ENCODE results near the gene TOPBP1.

TOPBP1 gene

DNA sequence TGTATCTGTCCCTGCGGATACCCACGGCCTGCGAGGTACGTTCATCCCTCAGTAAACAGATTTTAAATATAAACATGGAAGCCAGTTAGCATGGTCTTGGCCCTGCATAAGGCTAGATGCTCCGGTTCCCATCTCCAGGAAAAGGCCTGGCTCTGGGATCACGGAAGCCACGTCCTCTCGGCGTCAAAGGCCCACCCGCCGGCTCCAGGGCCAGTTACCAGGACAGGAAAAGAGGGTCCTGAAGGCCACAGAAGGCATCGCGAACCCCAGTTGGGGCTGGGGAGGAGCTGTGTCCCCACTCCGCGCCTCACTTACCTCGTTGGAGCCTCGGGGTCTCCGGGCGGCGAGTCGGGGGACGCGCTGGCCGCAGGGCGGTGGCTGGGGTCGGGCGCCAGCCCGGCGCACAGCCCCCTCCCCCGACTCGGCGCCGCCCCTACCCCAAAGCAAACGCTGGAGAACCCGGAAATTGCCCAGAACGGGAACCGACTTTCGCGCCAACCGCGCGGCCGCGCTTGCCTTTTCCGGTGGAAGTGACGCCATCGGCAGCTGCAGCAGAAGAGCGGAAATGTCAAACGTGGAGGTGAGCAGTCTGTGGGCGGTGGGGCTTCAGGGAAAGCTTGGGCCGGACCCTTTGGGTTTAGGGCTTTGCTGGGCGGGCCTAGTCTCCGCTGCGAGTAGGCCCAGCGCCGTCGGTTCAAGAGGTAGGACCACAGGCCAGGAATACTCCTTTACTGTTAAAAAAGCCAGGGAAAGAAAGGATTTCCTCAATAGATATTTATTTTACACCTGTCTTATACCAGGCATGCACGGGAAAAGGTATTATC, at the start of gene TOPBP1:
TSS of gene TOPBP1 (minus strand) at position 488 of the 824 bp plus-strand sequence. CDS start 814 bp downstream, outside the sequence.
- H3K27me3 ChIP-seq (ENCODE audit: insufficient read depth, low read length), result no peaks in the 10 kb centered on the region
- peaks cover 13% of the 10 kb centered on the region for H3K36me3 ChIP-seq (ENCODE audit: insufficient read depth, low read length)
- peaks cover 9% of the 10 kb centered on the region for H3K4me1 ChIP-seq (ENCODE audit: control insufficient read depth, insufficient read depth, low read length, unreplicated experiment)
- peak within 1 kb of the TSS; percentile 72 for H3K27ac ChIP-seq (ENCODE audit: low read depth, low read length)
- H3K4me3 ChIP-seq (ENCODE audit: low read depth, low read length), result peak within 1 kb of the TSS; percentile 83
- H2AFZ ChIP-seq (ENCODE audit: low read length, unreplicated experiment), result peak within 1 kb of the TSS; percentile 44
- H3K79me2 ChIP-seq (ENCODE audit: control insufficient read depth, insufficient read depth, low read length, unreplicated experiment), result peaks cover 46% of the 10 kb centered on the region

DNA sequence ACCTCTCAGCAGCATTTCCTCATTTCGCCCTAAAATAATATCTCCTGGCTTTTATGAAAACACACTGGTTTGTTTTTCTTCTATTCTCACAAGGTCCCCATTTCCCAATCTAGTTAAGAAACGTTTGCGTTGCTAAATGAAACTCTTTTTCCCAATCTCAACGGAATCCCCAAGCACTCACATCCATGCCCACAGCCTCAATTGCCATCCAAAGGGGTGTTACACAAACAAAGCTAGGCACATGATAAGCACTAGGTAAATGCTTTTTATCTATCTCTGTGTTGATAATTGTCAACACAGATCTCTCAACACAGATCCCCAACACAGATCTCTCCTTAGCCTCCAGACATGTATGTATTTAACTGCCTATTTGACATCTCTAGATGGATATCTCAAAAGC, 49.3 kb upstream of the TOPBP1 start:
- Histone ChIP-seq H3K36me3 (ENCODE audit: insufficient read depth, low read length) (no peaks in the 10 kb centered on the region), H2AFZ (ENCODE audit: low read length, unreplicated experiment) (no peak overlapping the region), H3K27ac (ENCODE audit: low read depth, low read length) (no peak overlapping the region), H3K27me3 (ENCODE audit: insufficient read depth, low read length) (peaks cover 86% of the 10 kb centered on the region), H3K4me3 (ENCODE audit: low read depth, low read length) (no peak overlapping the region), H3K79me2 (ENCODE audit: control insufficient read depth, insufficient read depth, low read length, unreplicated experiment) (no peaks in the 10 kb centered on the region), H3K4me1 (ENCODE audit: control insufficient read depth, insufficient read depth, low read length, unreplicated experiment) (no peaks in the 10 kb centered on the region)

GRCh38 chr3:133709139-133709750, 47.5 kb upstream of the TOPBP1 start:
- Histone ChIP-seq H3K27ac (ENCODE audit: low read depth, low read length) (no peak overlapping the region), H3K4me3 (ENCODE audit: low read depth, low read length) (no peak overlapping the region), H2AFZ (ENCODE audit: low read length, unreplicated experiment) (no peak overlapping the region), H3K27me3 (ENCODE audit: insufficient read depth, low read length) (peaks cover 89% of the 10 kb centered on the region), H3K4me1 (ENCODE audit: control insufficient read depth, insufficient read depth, low read length, unreplicated experiment) (no peaks in the 10 kb centered on the region), H3K36me3 (ENCODE audit: insufficient read depth, low read length) (no peaks in the 10 kb centered on the region), H3K79me2 (ENCODE audit: control insufficient read depth, insufficient read depth, low read length, unreplicated experiment) (no peaks in the 10 kb centered on the region)

GRCh38 chr3:133706033-133706432, 44.3 kb upstream of the TOPBP1 start:
- no peak overlapping the region for H2AFZ ChIP-seq (ENCODE audit: low read length, unreplicated experiment)

GRCh38 chr3:133703915-133704314, 42.2 kb upstream of the TOPBP1 start:
- H3K27me3 ChIP-seq (ENCODE audit: insufficient read depth, low read length), result peaks cover 58% of the 10 kb centered on the region
- H3K79me2 ChIP-seq (ENCODE audit: control insufficient read depth, insufficient read depth, low read length, unreplicated experiment), result no peaks in the 10 kb centered on the region
- no peaks in the 10 kb centered on the region for H3K36me3 ChIP-seq (ENCODE audit: insufficient read depth, low read length)
- no peak overlapping the region for H3K4me3 ChIP-seq (ENCODE audit: low read depth, low read length)
- H2AFZ ChIP-seq (ENCODE audit: low read length, unreplicated experiment), result no peak overlapping the region
- no peak overlapping the region for H3K27ac ChIP-seq (ENCODE audit: low read depth, low read length)
- H3K4me1 ChIP-seq (ENCODE audit: control insufficient read depth, insufficient read depth, low read length, unreplicated experiment), result no peaks in the 10 kb centered on the region

More at GRCh38 chr3:133706033-133706432, 44.3 kb upstream of the TOPBP1 start:
- no peaks in the 10 kb centered on the region for H3K79me2 ChIP-seq (ENCODE audit: control insufficient read depth, insufficient read depth, low read length, unreplicated experiment)
- H3K27me3 ChIP-seq (ENCODE audit: insufficient read depth, low read length), result peaks cover 75% of the 10 kb centered on the region
- no peaks in the 10 kb centered on the region for H3K4me1 ChIP-seq (ENCODE audit: control insufficient read depth, insufficient read depth, low read length, unreplicated experiment)
- no peaks in the 10 kb centered on the region for H3K36me3 ChIP-seq (ENCODE audit: insufficient read depth, low read length)
- H3K27ac ChIP-seq (ENCODE audit: low read depth, low read length), result no peak overlapping the region
- no peak overlapping the region for H3K4me3 ChIP-seq (ENCODE audit: low read depth, low read length)

DNA sequence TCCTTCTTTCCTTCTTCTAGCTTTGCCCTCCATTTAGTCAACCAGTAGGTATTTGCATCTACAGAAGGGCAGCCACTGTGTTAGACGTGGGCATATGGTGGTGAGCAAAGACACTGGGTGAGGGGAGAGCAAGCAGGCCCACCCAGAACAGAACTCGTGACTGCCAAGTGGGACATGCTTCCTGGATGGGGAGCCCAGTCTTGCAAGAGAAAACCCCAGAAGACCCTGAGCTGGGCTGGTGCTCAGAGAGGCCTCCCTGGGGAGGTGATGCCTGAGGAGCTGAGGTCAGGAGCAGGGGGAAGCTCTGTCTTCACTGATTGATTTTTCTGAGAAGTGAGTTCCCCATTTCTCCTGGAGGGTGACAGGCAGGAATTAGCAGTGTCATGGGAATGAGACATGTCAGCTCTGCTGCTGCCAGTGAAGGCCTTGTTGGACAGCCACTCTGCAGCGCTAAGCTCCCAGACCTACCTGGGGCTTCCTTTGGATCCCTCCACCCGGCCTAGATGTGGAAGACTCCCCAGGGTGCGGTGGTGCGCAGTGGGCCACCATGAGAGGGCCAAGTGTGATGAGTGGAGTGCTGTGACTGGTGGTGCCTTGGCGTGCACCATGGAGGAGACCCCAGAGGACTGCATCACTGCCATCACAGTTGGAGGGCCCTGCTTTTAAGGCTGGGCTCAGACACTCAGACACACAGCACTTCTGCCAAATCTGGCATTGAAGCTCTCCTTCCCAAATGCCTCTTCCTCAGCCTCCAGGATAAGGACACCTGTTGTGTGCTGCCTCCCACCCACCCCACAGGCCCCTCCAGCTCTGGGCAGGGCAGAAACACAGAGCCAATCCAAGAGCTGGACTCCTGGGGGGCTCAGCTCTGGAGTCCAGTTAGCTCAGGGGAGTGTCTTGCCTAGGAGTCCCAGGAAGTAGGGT, 40.0 kb upstream of the TOPBP1 start:
- Histone ChIP-seq H3K4me3 (ENCODE audit: low read depth, low read length) (no peak overlapping the region), H2AFZ (ENCODE audit: low read length, unreplicated experiment) (no peak overlapping the region)

DNA sequence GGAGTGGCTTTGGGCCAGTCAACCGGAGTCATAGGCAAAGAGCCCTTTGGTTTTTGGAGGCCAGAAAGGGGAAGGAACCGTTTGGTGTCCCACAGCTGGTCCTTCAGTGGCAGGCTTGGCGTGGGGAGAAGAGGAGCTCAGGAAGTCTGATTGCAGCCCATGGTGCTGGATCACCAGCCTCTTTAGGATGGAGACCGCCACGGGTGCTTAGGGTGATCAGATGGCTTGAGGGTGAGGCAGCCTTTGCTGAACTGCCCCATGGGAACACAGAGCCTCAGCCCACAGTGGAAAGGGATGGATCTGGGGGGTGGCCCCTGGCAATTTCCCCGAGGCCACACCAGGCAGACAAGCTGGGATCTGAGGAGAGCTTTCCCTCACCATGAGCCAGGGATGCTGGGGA, 38.6 kb upstream of the TOPBP1 start:
- no peaks in the 10 kb centered on the region for H3K36me3 ChIP-seq (ENCODE audit: insufficient read depth, low read length)
- H3K27me3 ChIP-seq (ENCODE audit: insufficient read depth, low read length), result peaks cover 34% of the 10 kb centered on the region

More for the DNA sequence above, 40.0 kb upstream of the TOPBP1 start:
- Histone ChIP-seq H3K27ac (ENCODE audit: low read depth, low read length) (no peak overlapping the region), H3K36me3 (ENCODE audit: insufficient read depth, low read length) (no peaks in the 10 kb centered on the region), H3K79me2 (ENCODE audit: control insufficient read depth, insufficient read depth, low read length, unreplicated experiment) (no peaks in the 10 kb centered on the region), H3K4me1 (ENCODE audit: control insufficient read depth, insufficient read depth, low read length, unreplicated experiment) (no peaks in the 10 kb centered on the region), H3K27me3 (ENCODE audit: insufficient read depth, low read length) (peaks cover 47% of the 10 kb centered on the region)

GRCh38 chr3:133699903-133700302, 38.2 kb upstream of the TOPBP1 start:
- peaks cover 32% of the 10 kb centered on the region for H3K27me3 ChIP-seq (ENCODE audit: insufficient read depth, low read length)
- H3K4me1 ChIP-seq (ENCODE audit: control insufficient read depth, insufficient read depth, low read length, unreplicated experiment), result no peaks in the 10 kb centered on the region
- H3K4me3 ChIP-seq (ENCODE audit: low read depth, low read length), result no peak overlapping the region
- H3K27ac ChIP-seq (ENCODE audit: low read depth, low read length), result no peak overlapping the region
- H3K36me3 ChIP-seq (ENCODE audit: insufficient read depth, low read length), result no peaks in the 10 kb centered on the region
- H2AFZ ChIP-seq (ENCODE audit: low read length, unreplicated experiment), result no peak overlapping the region
- H3K79me2 ChIP-seq (ENCODE audit: control insufficient read depth, insufficient read depth, low read length, unreplicated experiment), result no peaks in the 10 kb centered on the region

More for the DNA sequence above, 38.6 kb upstream of the TOPBP1 start:
- H2AFZ ChIP-seq (ENCODE audit: low read length, unreplicated experiment), result no peak overlapping the region
- no peak overlapping the region for H3K27ac ChIP-seq (ENCODE audit: low read depth, low read length)
- no peak overlapping the region for H3K4me3 ChIP-seq (ENCODE audit: low read depth, low read length)
- H3K79me2 ChIP-seq (ENCODE audit: control insufficient read depth, insufficient read depth, low read length, unreplicated experiment), result no peaks in the 10 kb centered on the region
- H3K4me1 ChIP-seq (ENCODE audit: control insufficient read depth, insufficient read depth, low read length, unreplicated experiment), result no peaks in the 10 kb centered on the region

GRCh38 chr3:133699467-133699866, 37.7 kb upstream of the TOPBP1 start:
- Histone ChIP-seq H3K4me3 (ENCODE audit: low read depth, low read length) (no peak overlapping the region), H3K36me3 (ENCODE audit: insufficient read depth, low read length) (no peaks in the 10 kb centered on the region), H3K79me2 (ENCODE audit: control insufficient read depth, insufficient read depth, low read length, unreplicated experiment) (no peaks in the 10 kb centered on the region), H3K27ac (ENCODE audit: low read depth, low read length) (no peak overlapping the region), H3K4me1 (ENCODE audit: control insufficient read depth, insufficient read depth, low read length, unreplicated experiment) (no peaks in the 10 kb centered on the region), H3K27me3 (ENCODE audit: insufficient read depth, low read length) (peaks cover 28% of the 10 kb centered on the region), H2AFZ (ENCODE audit: low read length, unreplicated experiment) (no peak overlapping the region)

- no peaks in the 10 kb centered on the region for H3K36me3 ChIP-seq (ENCODE audit: insufficient read depth, low read length)
- H3K4me1 ChIP-seq (ENCODE audit: control insufficient read depth, insufficient read depth, low read length, unreplicated experiment), result no peaks in the 10 kb centered on the region
- H3K79me2 ChIP-seq (ENCODE audit: control insufficient read depth, insufficient read depth, low read length, unreplicated experiment), result no peaks in the 10 kb centered on the region
- H3K27ac ChIP-seq (ENCODE audit: low read depth, low read length), result no peak overlapping the region
- H2AFZ ChIP-seq (ENCODE audit: low read length, unreplicated experiment), result no peak overlapping the region
- H3K27me3 ChIP-seq (ENCODE audit: insufficient read depth, low read length), result peaks cover 17% of the 10 kb centered on the region
- H3K4me3 ChIP-seq (ENCODE audit: low read depth, low read length), result no peak overlapping the region
These were observed 36.2 kb upstream of the TOPBP1 start for GRCh38 chr3:133697960-133698359.

Measured in ACC112 (cell line).